Measurements from ENCODE around the gene PSMD6.

GRCh38 chr3:64030741-64031140, 7.4 kb upstream of the PSMD6 start:
- TF ChIP-seq CTCF (IDR thresholded peaks at IDR 0.05; ENCODE audit: extremely low read depth in 1 of 2, insufficient read depth in 1 of 2, low read depth in 1 of 2, low read length in 2 of 2), result peak; percentile 77 to 82
- no peak for TF ChIP-seq MAX (IDR thresholded peaks at IDR 0.05; ENCODE audit: insufficient read depth, insufficient read length)
- no peak for TF ChIP-seq EZH2 (IDR thresholded peaks at IDR 0.05; ENCODE audit: borderline replicate concordance, low read depth, low read length, severe bottlenecking)
- TF ChIP-seq POLR2A (IDR thresholded peaks at IDR 0.05; ENCODE audit: low read depth, low read length), result no peak
- TF ChIP-seq POLR2AphosphoS5 (IDR thresholded peaks at IDR 0.05; ENCODE audit: insufficient read depth, low read depth, low read length), result no peak
- no peak for TF ChIP-seq JUN (IDR thresholded peaks at IDR 0.05; ENCODE audit: borderline replicate concordance, insufficient read depth, insufficient read length, low read depth)
- TF ChIP-seq MYC (IDR thresholded peaks at IDR 0.05; ENCODE audit: low read depth, low read length), result peak; percentile 44

Data from endothelial cell of umbilical vein (primary cell).